GM10266 (cell line): ENCODE measurements around the gene CAPN12.

Experiments
- DNase-seq: peaks from one replicate; pipeline ENCODE4 v3.0.0; 2012; ENCODE audit errors: extremely low spot score
- CTCF ChIP-seq: IDR thresholded peaks from 2 replicates; pipeline ENCODE4 v1.5.1; 2012; ENCODE audit warnings: mild to moderate bottlenecking, low read depth; ENCODE audit not compliant: control insufficient read depth, insufficient read depth; ENCODE audit errors: missing control alignments

Gene CAPN12

GRCh38 chr19:38701455-38702063 lies 42.7 kb downstream of the CAPN12 start:
- DNase-seq, result no peak
- no peak for TF ChIP-seq CTCF

- TF ChIP-seq CTCF, result no peak
- DNase-seq, result no peak
Observed at GRCh38 chr19:38700902-38701454, 43.3 kb downstream of the CAPN12 start.

GRCh38 chr19:38700350-38700901 lies 43.8 kb downstream of the CAPN12 start:
- TF ChIP-seq CTCF, result no peak
- DNase-seq, result no peak

- no peak for TF ChIP-seq CTCF
- DNase-seq, result no peak
Observed at GRCh38 chr19:38699647-38700349, 44.5 kb downstream of the CAPN12 start.

- no peak for DNase-seq
Observed at GRCh38 chr19:38699027-38699346, 45.3 kb downstream of the CAPN12 start.

GRCh38 chr19:38698225-38699026 lies 45.8 kb downstream of the CAPN12 start:
- no peak for TF ChIP-seq CTCF
- DNase-seq, result no peak

More at GRCh38 chr19:38699027-38699346, 45.3 kb downstream of the CAPN12 start:
- TF ChIP-seq CTCF, result no peak
